H1 (cell line): ENCODE data around the gene FRG2.
"Not testable (repeated sequence)": the region's sequence is repeated elsewhere in the genome, so short reads cannot be mapped to it uniquely, and the experiment has no call there.

Experiments
- JUND ChIP-seq: IDR thresholded peaks from 2 replicates; pipeline ENCODE4 v1.6.1; 2011; ENCODE audit warnings: mild to moderate bottlenecking, improper control_type of control experiment, low read length
- TAF1 ChIP-seq: IDR thresholded peaks from 2 replicates; pipeline ENCODE4 v1.6.1; 2011; ENCODE audit warnings: mild to moderate bottlenecking, low read depth, low read length

DNA sequence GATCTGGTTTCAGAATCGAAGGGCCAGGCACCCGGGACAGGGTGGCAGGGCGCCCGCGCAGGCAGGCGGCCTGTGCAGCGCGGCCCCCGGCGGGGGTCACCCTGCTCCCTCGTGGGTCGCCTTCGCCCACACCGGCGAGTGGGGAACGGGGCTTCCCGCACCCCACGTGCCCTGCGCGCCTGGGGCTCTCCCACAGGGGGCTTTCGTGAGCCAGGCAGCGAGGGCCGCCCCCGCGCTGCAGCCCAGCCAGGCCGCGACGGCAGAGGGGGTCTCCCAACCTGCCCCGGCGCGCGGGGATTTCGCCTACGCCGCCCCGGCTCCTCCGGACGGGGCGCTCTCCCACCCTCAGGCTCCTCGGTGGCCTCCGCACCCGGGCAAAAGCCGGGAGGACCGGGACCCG is 41.3 kb upstream of the FRG2 start:
- not testable (repeated sequence) for TF ChIP-seq TAF1, JUND
